Amniotic stem cell (primary cell): ENCODE data around the gene EFNB2.

Source experiments
- DNase-seq: peaks from one replicate; lab custom pipeline; 2025; lab: John Stamatoyannopoulos, UW

Gene EFNB2, protein sequence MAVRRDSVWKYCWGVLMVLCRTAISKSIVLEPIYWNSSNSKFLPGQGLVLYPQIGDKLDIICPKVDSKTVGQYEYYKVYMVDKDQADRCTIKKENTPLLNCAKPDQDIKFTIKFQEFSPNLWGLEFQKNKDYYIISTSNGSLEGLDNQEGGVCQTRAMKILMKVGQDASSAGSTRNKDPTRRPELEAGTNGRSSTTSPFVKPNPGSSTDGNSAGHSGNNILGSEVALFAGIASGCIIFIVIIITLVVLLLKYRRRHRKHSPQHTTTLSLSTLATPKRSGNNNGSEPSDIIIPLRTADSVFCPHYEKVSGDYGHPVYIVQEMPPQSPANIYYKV

DNA sequence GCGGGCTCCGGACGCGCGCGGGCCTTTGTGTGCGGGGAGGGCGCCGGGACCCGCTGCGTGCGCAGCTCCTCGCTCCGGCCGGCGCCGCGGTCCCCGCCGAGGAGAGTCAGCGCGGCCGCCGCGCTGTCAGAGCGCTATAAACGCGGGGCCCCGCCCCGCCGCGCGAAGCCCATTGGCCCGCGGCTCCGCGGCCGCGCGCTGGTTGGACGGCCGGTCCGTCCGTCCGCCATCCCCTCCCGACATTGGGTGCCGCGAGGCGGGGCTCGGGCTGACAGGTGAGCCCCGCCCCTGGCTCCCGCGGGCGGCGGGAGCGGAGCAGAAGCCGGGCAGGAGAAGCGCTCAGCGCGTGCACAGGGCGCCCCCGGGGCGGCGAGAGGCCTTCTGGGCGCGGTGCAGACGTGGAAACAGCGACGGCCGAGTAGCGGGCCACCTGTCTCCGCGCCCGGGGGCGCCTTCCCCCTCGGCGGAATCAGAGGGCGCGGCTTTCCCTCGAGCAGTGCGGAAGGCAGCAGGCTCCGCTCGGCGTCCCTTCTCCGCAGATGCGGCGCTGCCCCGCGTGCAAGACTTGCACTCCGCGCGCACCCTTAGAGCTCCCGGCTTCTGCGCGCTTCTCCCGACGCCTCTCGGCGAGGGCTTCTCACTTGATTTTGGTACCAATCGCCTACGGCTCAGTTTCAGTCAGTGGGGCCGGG lies at the start of gene EFNB2:
EFNB2 (minus strand) TSS at position 111 of the 692 bp plus-strand sequence. CDS start 698 bp downstream, outside the sequence.
- DNase-seq: peak; percentile 62

DNA sequence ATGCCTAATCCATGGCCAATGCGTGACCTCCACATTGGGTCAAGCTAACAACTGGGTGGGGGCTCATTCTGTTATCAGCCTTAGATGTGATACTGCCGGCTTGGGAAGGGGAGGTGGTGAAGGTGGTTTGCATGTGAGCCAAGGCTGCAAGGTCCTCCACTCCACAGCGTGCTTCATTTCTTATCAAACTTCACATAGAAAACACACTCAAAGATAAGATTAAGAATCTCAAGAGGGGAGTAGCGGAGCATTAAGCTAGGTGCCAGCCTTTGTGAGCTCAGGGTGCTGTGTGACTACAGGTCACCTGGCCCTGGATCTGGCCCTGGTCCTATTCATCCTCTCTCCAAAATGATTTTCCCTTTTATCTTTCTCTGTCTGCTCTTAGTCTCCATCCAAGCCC lies 45.8 kb upstream of the EFNB2 start:
- DNase-seq: no peak

DNA sequence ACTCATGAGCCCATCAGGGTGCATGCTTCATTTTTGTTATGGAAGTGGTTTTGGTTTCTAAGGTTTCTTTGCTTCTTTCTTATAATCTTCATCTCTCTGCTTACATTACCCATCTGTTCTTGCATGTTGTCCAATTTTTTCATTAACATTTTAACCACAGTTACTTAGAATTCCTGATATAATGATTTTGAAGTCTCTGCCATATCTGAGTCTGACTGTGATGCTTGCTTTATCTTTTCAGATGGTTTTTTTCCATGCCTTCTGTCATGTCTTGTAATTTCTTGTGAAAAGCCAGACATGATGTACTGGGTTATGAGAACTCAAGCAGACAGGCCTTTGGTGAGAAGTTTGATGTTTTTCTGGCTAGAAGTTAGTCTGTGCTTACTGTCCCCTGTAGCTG lies 40.4 kb upstream of the EFNB2 start:
- DNase-seq: no peak

DNA sequence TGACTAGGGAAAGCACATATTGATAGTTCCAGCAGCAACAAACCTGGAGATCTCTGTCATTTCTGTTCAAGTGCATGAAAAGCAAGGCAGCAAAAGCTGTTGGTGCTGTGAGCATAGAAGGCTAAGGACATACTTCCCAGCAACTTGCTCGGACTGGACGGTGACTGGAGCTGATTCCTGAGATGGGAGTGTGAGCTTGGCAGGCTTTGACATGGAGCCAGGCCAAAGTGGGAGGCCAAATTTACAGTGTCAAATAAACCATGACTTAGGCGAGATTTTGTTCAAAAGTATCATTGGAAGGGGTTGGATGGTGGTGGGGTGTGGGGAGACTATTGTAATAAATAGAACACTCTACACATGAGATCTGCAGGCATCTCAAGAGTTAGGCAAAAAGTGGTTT lies 38.4 kb upstream of the EFNB2 start:
- no peak for DNase-seq

DNA sequence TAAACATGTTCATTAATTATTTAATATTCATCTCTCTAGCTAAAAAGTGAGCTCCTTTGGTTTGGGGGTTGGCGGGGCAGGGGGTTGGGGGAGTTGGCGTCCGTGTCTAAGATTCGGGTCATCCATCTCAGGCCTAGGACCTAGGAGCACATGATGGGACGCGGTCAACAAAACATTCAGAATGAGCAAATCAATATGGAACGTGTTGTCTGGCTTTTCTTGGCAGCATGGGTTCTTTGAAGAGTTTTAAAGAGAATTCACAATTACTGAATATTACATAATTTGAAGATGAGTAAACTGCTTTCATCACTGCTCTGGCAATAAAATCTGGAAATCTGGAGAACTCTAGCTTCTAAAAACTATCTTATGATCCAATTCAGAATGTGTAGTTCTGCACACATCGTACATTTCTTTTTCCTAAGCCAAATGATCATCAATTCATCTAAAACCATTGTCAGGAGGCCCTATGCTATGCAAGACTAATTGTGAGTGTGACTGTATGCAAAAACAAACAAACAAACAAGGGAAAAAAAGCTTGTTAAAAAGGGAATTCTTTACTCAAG lies 37.9 kb upstream of the EFNB2 start:
- DNase-seq: no peak

DNA sequence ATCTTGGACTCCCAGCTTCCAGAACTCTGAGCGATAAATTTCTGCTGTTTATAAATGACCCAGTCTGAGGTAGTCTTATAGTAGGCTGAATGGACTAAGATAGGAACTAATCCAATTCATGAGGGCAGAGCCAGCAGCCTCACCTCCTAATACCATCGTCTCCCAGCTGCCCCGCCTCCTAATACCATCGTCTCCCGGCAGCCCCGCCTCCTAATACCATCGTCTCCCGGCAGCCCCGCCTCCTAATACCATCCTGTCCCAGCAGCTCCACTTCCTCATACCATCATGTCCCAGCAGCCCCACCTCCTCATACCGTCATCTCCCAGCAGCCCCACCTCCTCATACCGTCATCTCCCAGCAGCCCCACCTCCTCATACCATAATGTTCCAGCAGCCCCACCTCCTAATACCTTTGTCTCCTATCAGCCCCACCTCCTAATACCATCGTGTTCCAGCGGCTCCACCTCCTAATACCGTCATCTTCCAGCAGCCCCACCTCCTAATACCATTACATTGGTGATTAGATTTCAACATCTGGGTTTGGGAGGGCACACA lies 34.9 kb upstream of the EFNB2 start:
- DNase-seq: no peak

DNA sequence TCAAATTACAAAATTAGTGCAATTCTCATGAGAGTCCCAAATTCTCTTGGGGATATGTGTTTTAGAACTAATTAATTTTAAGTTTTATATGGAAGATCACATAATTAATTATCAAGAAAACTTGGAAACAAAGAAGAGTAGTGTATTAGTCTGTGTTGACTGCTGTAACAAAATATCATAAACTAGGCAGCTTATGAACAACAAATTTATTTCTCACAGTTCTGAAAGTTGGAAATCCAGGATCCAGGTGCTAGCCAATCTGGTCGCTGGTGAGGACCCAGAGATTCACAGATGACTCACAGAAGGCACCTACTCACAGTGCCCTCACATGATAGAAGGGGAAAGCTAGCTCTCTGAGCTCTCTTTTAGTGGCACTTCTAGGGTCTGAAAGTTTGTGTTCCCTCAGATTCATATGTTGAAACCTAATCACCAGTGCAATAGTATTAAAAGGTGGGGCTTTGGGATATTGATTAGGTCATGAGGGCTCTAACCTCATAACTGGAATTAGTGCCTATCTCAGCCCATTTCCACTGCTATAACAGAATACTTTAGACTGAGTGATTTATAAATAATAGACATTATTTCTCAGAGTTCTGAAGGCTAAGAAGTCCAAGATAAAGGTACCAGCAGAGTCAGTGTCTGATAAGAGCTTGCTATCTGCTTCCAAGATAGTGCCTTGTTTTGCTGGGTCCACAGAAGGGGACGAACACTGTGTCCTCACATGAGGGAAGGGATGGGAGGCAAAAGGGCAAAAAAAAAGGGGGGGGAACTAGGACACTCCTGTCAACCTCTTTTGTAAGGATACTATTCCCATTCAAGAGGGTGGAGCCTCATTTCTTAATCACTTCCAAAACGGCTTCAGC lies 34.0 kb upstream of the EFNB2 start:
- DNase-seq: no peak

DNA sequence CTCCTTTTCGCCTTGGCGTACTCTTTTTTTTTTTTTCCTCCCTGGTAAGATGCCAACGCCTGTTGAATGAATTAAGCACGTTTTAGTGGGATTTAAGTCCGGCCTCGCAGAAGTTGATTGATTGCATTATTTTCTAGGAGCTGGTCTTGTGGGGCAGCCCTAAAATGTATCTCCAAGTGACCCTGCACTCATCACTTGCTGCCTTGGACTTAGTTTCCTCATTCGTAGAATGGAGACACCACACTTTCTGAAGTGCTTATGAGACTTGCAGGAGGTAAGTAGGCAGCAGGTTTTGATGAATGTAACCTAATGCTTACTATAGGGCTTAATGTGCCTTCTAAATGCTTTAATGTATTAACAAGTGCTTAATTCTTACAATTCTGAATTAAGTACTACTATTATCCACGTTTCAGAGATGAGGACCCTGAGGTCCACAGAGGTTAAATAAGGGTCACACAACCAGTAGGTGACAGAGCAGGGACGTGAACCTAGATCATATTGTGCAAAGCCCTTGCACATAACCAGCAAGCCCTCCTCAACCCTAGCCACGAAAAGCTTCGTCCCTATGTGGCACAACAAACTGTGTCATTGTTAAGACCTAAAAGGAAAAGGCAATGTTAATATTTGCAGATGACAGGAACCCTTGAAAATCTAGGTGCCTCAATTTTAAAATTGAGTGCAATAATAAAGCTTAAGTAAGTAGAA lies 33.0 kb upstream of the EFNB2 start:
- no peak for DNase-seq

DNA sequence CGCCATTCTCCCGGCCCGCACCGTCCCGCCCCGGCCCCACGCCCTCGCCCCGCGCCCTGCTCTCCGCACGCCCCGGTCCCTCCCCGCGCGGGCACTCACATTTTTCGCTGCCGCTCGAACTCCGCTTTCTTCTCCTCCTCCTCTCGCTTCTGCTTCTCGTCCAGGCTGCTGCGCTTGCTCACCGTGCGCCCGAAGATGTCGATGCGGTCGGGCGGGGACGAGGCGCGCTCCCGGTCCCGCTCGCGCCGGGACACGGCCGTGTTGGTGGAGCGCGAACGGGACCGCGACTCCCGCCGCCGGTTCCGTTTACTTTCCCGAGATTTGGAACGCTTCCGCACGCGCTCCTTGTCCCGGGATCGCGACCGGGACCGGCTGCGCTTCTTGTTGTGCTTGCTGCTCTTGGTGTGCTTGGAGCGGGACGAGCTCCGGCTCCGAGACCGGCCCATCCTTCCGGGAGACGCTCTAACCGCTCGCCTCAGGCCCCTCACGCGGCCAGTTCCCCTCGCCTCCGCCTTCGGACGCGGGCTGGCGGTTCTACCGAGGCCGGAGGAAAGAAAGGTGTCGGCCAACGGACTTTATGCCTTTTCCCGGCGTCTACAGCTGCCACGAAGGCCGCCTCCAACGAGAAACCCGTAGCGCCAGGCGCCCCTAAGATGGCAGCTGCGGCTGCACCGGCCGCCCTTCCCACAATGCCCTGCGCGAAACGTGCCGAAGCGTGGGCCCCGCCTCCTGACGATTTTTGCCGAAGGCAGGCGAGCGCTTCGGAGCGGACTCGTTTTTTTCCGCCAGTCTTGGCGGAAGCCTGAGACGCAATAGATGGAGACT lies 32.2 kb upstream of the EFNB2 start, which contains the start of gene ARGLU1:
ARGLU1 (minus strand) TSS at position 664 of the 825 bp plus-strand sequence; CDS start at position 446, 218 bp downstream.
- DNase-seq: peak; percentile 87

DNA sequence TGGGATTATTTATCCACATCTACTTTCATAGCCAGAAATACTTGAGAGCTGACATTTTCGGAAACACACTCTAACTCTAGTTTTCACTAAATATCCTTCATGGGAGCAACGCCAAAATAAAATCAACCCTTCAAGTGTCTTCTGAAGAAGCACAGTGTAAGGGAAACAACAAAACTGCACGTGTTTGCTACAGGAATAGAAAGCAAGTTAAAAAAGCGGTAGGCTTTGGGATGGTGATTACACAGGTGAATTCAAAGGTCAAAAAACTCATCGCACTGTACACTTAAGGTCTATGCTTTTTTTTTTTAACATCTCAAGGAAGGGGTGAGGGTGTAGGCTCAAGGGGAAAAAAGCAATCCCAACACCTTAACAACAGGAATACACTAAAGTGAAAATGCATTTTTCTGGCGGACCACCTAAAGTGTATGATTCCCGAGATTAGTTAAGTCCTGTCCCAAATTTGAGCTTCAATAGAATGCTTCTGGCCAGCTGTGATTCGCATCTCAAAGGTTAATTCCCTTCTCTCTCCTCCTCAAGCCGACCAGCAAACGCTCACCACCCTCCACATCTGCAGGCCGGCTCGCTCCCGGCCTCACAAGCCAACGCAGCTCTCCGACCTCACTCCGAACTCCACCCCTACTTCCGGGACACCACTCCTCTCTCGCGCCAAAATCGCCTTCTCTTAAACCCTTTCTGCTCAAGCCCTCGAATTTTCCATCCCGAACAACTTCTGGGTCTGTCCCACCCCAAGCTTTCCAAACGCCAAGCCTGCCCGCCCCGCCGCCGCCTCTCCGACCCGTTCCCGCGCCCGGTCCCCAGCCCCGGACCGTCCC lies 31.4 kb upstream of the EFNB2 start:
- peak; percentile 22 for DNase-seq

DNA sequence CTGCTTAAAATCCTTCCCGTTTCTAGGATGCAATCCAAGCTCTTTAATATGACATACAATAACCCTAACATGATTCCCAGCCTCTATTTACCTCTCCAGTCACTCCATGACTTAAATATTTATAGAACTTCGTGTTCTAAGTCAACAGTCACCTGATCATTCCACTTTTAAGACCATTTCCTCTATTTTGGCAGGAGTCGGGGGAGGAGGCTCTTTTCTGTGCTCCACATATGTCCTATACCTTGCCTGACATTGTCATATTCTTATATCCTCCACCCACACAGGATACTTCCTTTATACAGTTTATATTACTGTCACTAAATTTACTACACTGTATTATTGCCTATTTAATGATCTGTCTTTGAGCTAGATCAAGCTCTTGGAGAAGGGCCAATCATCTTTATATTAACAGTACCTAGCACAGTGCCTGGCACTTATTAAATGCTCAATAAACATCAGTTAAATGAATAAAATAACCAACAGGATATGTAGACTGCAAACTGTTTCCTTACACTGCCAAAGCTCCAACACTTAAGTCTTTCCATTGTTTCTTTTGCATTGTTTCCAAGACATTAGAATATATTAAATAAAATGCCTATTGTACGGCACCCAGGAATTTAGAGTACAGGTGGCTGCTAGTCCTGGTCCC lies 29.8 kb upstream of the EFNB2 start:
- DNase-seq: no peak

DNA sequence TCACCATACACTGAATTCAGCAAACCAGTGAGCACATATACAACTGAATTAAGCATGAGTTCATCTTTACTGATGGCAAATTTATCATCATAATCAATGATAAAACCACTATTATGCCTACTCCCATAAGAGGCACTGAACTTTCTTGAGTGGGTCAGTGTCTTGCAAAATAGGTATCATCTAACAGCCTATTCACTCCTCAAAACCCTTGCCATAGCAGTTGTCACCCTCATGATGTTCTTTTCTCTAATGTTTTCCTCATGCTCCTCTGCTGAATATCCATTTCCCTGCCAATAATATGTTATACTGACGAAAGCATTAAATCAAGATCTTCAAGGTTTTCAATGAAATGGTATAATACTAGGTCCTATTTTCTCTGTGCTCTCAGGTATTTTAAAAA lies 26.8 kb upstream of the EFNB2 start:
- no peak for DNase-seq

DNA sequence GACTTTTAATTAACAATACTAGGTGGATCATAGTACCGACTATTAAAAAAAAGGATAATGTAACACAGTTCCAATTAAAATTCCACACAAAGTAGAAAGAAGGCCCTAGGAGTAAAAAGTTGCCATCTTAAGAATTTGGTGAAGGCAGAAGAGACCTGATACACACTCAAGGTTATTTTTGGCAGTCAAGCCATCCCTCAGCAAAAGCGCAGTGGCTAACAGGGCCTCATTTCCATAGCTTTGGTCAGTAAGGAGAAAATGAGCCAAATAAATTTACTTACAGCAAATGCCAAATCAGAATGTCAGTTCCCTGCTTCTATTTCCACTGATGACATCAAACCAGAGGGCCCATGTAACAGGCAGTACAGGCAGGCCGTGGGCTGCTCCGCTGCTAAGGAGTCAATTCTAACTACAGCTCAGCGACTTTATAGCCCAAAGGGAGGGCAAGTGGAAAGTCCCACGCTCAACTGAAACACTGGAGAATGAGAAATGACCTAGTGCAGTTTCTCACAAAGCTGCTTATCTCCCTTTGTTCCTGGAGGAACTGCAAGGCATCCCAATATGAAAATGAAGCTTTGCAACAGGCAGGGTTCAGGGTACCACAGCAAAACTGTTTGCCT lies 26.2 kb upstream of the EFNB2 start:
- DNase-seq: no peak

DNA sequence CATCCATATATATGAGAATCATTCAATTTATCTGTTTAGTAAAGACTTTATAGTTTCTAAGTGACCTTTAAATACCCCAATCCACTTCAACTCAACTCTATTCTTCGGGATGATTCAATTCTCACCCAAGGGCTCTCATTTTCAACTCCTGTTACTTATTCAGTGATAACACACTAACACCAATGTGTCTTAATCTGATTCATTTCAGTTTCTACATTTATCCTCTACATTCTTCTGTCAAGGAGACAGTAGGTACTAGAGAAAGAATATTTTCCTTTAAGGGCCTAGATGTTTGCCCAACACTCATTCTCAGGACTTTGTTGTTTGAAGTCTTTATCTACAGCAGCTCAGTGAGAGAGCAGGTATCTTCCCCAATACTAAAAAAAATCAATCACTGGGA lies 25.4 kb upstream of the EFNB2 start:
- DNase-seq: no peak

DNA sequence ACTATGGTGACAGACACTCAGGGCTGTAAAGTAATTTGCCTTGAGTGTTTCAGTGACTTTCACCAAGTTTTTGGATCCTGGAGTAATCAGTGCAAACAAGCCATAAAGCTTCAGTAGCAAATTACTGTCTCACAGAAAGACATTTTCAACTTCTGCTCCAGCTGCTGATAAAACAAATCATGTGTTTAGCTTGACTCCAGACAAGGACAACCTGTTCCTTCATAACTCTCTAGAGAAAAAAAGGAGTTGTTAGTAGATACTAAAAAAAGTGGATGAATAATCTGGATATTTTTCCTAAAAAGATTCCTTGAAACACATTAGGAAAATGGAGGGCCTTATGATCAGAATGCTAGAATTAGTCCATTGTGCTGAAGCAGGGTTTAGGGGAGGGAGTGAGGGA lies 23.1 kb upstream of the EFNB2 start:
- DNase-seq: no peak

DNA sequence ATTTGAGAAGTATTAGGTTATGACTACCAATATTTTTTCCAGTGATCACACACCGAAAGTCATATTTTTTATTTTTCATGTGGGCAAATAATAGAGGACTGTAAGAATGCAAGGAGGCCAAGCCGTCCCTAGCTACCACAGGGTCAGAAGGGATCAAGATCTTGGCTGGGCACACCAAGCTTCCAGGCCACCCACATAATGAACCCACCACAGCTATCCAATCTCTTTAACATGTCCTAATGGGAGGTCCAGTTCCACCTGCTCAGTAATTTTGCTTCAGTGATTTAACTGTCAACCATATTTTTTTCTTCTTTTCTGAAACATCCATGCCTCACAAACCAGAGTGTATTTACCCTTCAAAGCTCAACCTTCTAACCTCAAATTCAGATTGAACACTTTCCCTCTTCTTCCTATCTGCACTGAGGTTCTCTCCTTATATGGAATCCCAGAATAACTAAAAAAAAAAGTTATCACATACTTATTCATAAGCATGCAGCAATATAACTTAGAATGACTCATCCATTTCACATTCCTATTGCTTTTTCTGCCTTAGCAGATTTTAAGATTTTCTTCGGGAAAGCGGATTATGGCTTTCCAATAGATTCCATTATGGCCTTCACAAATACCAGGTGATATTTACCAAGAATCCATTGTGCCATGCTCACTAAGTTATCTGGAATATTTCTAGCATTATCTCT lies 20.3 kb upstream of the EFNB2 start:
- no peak for DNase-seq

DNA sequence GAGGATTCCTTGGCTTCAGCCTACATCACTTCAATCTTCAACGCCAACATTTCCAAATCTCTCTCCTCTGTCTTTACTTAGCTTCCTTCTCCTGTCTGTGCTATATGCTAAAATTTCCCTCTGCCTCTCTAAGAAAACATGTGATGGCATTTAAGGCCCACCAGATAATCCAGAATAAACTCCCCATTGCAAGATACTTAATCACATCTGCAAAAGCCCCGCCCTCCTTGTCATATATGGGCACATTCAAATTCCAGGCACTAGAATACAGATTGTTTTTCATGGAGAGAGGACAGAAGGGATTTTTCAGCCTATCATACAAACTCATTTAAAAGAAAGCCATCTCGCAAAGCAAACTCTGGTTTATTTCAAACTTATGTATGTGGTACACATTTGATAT lies 16.3 kb upstream of the EFNB2 start:
- DNase-seq: no peak

DNA sequence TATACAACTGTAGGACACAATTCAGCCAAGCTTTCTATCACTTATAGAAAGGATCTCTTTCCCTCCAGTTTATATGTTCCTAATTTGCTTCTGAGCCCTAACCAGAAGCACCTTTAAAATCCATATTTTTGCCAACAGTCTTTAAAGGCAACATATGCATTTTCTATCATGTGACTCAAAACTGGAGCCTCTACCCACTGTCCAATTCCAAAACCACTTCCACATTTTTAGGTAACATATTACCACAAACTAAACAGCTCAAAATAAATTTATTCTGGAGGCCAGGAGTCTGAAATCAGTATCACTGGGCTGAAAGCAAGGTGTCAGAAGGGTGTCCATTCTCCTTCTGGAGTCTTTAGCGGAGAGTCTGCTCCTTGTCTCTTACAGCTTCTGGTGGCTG lies 15.9 kb upstream of the EFNB2 start:
- DNase-seq: no peak
